ENCODE data around the gene SMIM41.

GRCh38 chr12:52147367-52147963 is 68.0 kb downstream of the SMIM41 start:
- TF ChIP-seq SUZ12 (IDR thresholded peaks at IDR 0.05; ENCODE audit: extremely low read depth, insufficient read depth, insufficient read length): no peak
- no peak for TF ChIP-seq YY1 (IDR thresholded peaks at IDR 0.05; ENCODE audit: insufficient read depth, insufficient read length)
- TF ChIP-seq ZNF274 (IDR thresholded peaks at IDR 0.05; ENCODE audit: low read depth, low read length): no peak
